Activated CD8-positive, alpha-beta T cell treated with anti-CD3 and anti-CD28 coated beads, Interleukin-2, amount 10 ng/mL, durations not matched to agents 7 days and 5 days (primary cell): ENCODE measurements around the gene MRPL22. TPM values are rescaled to one million over a fixed set of nuclear protein-coding genes. Genes with fewer than 3 reads are reported as not detected.
"Not testable (repeated sequence)": the region's sequence is repeated elsewhere in the genome, so short reads cannot be mapped to it uniquely, and the experiment has no call there.

Experiments used
- ATAC-seq: fragments of 150-1000 bp; cut with Tn5 transposase; one replicate; pipeline ENCODE4 v1.10.0; 2021; ENCODE audit warnings: moderate library complexity
- CTCF ChIA-PET: fragments of 350-600 bp; sonication (Branson Sonifier 250); formaldehyde crosslinking; loops from one replicate; lab custom pipeline; 2021; ENCODE audit warnings: antibody characterized with exemption; lab: Charles Lee
- POLR2A ChIA-PET: fragments of 350-600 bp; sonication (Branson Sonifier 250); formaldehyde crosslinking; loops from one replicate; lab custom pipeline; 2021; ENCODE audit warnings: antibody characterized with exemption; lab: Charles Lee
- DNase-seq: peaks from one replicate; pipeline ENCODE4 v3.0.0-alpha.2; 2020
- H3K27ac Mint-ChIP-seq: one replicate; pipeline ENCODE4 v1.8.0; 2021; ENCODE audit warnings: mild to moderate bottlenecking, mixed read lengths
- H3K27me3 Mint-ChIP-seq: one replicate; pipeline ENCODE4 v1.8.0; 2021; ENCODE audit warnings: low read depth, mixed read lengths
- H3K36me3 Mint-ChIP-seq: one replicate; pipeline ENCODE4 v1.8.0; 2021; ENCODE audit warnings: low read depth, mixed read lengths
- H3K4me1 Mint-ChIP-seq: one replicate; pipeline ENCODE4 v1.8.0; 2021; ENCODE audit warnings: low read depth, mixed read lengths
- H3K4me3 Mint-ChIP-seq: one replicate; pipeline ENCODE4 v1.8.0; 2021; ENCODE audit warnings: mild to moderate bottlenecking, mixed read lengths
- H3K9me3 Mint-ChIP-seq: one replicate; pipeline ENCODE4 v1.8.0; 2022; ENCODE audit warnings: mixed read lengths; ENCODE audit not compliant: insufficient read depth
- total RNA-seq, 2 experiments: library from RNA; stranded (reverse); gene quantifications; one replicate each; pipeline ENCODE4 v1.2.3, GENCODE V29; 2021

The MRPL22 gene
- total RNA-seq, 2 experiments from 2014 or later: 60.0 to 62.3 TPM

DNA sequence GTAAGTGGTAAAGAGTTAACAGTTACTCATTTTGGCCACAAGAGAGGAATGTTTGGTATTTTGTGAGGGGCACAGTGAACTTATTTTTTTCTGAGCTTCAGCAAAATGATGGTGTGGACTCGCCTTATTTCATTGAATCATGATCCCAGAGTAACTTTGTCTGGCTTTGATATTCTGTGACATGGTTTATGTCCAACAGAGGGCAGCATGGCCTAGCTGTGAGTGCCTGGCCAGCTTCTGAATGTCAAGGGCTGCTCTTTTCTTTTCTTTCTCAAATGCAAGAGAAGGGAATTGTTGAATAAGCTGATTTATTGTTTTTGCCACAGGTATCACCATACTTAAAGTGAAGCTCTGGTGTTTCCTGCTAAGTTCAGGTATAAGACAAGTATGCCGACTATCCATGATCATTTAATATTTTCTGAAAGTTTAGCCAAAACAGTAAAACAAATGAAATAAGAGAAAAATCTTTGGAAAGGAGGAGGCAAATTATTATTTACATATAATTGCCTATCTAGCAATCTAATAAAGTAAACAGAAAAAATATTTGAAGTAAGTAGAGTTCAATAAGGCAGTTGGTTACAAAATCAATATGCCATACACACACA is 31.7 kb downstream of the MRPL22 start:
- H3K4me1 Mint-ChIP-seq: no peaks in the 10 kb centered on the region
- H3K27me3 Mint-ChIP-seq: no peaks in the 10 kb centered on the region
- H3K9me3 Mint-ChIP-seq: no peaks in the 10 kb centered on the region
- H3K4me3 Mint-ChIP-seq: no peak overlapping the region
- POLR2A ChIA-PET: interaction anchor here (0.8 kb wide), 1 partner anchor 264 kb away, joined by 3 read pairs; no protein-coding TSS in a partner anchor
- no peak overlapping the region for H3K27ac Mint-ChIP-seq
- ATAC-seq: no peak
- no peak for DNase-seq
- CTCF ChIA-PET: interaction anchor here (0.7 to 2.4 kb wide), 10 partner anchors 8 to 72 kb away, joined by 3 to 9 read pairs (median 3); no protein-coding TSS in a partner anchor
- H3K36me3 Mint-ChIP-seq: peaks cover 6% of the 10 kb centered on the region

DNA sequence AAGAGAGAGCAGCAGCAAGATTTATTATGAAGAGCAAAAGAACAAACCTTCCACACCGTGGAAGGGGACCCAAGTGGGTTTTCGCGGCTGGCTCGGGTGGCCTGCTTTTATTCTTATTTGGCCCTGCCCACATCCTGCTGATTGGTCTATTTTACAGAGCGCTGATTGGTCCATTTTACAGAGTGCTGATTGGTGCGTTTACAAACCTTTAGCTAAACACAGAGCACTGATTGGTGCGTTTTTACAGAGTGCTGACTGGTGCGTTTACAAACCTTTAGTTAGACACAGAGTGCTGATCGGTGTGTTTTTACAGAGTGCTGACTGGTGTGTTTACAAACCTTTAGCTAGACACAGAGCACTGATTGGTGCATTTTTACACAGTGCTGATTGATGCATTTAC is 35.2 kb downstream of the MRPL22 start:
- ATAC-seq, H3K27me3 Mint-ChIP-seq, H3K9me3 Mint-ChIP-seq, DNase-seq, CTCF ChIA-PET, H3K27ac Mint-ChIP-seq, H3K4me3 Mint-ChIP-seq, H3K36me3 Mint-ChIP-seq, H3K4me1 Mint-ChIP-seq, POLR2A ChIA-PET: not testable (repeated sequence)

DNA sequence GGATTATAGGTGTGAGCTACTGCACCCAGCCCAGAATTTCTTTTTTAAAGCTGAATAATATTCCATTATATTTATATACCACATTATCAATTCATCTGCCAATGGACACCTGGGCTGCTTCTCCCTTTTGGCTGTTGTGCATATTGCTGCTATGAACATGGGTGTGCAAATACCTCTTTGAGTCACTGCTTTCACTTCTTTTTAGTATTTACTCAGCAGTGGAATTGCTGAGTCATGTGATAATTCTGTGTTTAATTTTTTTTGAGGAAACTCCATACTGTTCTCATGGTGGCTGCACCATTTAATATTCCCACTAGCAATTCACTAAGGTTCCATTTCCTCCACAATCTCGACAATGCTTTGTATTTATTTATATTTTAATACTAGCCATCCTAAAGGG is 36.5 kb downstream of the MRPL22 start:
- DNase-seq: no peak
- CTCF ChIA-PET: no interaction called here
- peaks cover 3% of the 10 kb centered on the region for H3K36me3 Mint-ChIP-seq

DNA sequence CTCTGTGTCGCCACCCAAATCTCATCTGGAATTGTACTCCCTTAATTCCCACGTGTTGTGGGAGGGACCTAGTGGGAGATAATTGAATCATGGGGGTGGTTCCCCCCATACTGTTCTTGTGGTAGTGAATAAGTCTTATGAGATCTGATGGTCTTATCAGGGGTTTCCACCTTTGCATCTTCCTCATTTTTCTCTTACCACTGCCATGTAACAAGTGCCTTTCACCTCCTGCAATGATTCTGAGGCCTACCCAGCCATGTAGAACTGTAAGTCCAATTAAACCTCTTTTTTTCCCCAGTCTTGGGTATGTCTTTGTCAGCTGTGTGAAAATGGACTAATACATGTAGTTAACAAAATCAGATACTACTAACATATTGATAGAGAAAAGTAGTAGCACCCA is 37.4 kb downstream of the MRPL22 start:
- H3K4me3 Mint-ChIP-seq, H3K27me3 Mint-ChIP-seq, H3K27ac Mint-ChIP-seq, POLR2A ChIA-PET, ATAC-seq, DNase-seq, CTCF ChIA-PET, H3K36me3 Mint-ChIP-seq, H3K4me1 Mint-ChIP-seq, H3K9me3 Mint-ChIP-seq: not testable (repeated sequence)

More for the DNA sequence above, 36.5 kb downstream of the MRPL22 start:
- no peak overlapping the region for H3K4me3 Mint-ChIP-seq
- no peak overlapping the region for H3K27ac Mint-ChIP-seq
- no peaks in the 10 kb centered on the region for H3K27me3 Mint-ChIP-seq
- ATAC-seq: no peak
- POLR2A ChIA-PET: no interaction called here
- H3K9me3 Mint-ChIP-seq: no peaks in the 10 kb centered on the region
- no peaks in the 10 kb centered on the region for H3K4me1 Mint-ChIP-seq

DNA sequence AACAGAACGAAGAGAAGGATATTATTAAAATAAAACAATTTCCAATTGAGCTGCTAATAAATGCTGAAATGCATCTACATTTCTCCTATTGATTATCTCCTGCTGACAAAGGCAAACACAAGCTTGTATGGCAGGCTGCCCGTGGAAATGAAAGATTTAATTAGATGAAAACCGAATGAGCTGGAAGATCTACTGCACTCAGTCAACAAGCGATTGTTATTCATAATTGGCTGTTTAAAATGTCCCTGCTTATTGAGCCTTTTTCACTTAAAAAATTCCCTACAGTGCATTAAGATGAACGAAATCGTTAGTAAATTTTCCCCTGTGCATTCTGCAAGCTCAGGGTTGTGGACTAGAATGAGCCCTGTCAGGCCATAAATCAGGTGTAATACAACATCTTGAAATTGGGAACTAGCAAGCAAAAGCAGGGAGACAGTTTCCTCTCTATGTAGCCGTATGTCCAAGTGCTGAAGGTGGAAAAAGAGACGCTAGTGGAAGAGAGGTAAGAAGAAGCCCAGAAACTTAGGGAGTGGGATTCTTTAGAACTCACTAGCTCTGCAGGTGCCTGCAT is 44.2 kb downstream of the MRPL22 start:
- H3K9me3 Mint-ChIP-seq: no peaks in the 10 kb centered on the region
- H3K27me3 Mint-ChIP-seq: peaks cover 8% of the 10 kb centered on the region
- ChIA-PET POLR2A (no interaction called here), CTCF (interaction anchor here (1.8 kb wide), 1 partner anchor 12 kb away, joined by 9 read pairs; no protein-coding TSS in a partner anchor)
- H3K4me3 Mint-ChIP-seq: no peak overlapping the region
- ATAC-seq (no peak), DNase-seq (no peak)
- H3K4me1 Mint-ChIP-seq: no peaks in the 10 kb centered on the region
- H3K36me3 Mint-ChIP-seq: no peaks in the 10 kb centered on the region
- H3K27ac Mint-ChIP-seq: no peak overlapping the region

DNA sequence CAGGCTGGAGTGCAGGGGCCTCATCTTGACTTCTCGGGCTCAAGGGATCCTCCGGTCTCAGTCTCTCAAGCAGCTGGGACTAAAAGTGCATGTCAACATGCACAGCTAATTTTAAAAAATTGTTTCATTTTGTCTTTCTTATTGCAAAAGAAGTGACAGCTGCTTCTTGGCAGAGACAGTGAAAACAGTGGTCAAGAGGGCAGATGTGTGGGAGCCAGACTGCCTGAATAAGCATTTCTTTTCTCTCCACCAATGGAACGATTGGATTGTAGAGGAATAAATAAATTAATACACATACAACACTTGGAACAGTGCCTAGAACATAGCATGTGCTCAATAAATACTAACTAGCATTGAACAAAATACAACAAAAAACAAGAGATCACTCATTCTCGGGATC is 45.3 kb downstream of the MRPL22 start:
- H3K9me3 Mint-ChIP-seq: no peaks in the 10 kb centered on the region
- POLR2A ChIA-PET: no interaction called here
- CTCF ChIA-PET: no interaction called here
- H3K27me3 Mint-ChIP-seq: peaks cover 8% of the 10 kb centered on the region
- no peak for DNase-seq
- no peak overlapping the region for H3K4me3 Mint-ChIP-seq
- no peaks in the 10 kb centered on the region for H3K4me1 Mint-ChIP-seq
- no peak for ATAC-seq
- no peaks in the 10 kb centered on the region for H3K36me3 Mint-ChIP-seq
- H3K27ac Mint-ChIP-seq: no peak overlapping the region

DNA sequence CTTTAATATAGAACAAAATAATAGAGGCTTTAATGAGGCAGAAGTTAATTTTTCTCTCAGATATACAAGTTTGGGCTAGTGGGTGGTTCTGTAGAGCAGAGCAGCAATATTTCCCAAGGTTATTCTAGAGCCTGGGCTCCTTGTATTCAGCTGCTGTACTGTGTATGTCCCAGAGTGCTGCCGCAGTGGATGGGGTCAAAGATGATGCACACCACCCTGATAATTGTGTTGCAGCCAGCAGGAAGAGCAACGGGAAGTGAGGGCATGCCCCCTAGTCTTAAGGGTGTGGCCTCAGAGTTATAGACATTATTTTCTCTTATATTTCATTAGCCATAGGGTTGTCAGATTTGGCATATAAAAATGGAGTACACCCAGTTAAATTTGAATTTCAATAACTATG is 48.8 kb downstream of the MRPL22 start:
- Mint-ChIP-seq H3K36me3 (no peaks in the 10 kb centered on the region), H3K27ac (no peak overlapping the region), H3K4me1 (no peaks in the 10 kb centered on the region), H3K9me3 (no peaks in the 10 kb centered on the region), H3K27me3 (peaks cover 6% of the 10 kb centered on the region), H3K4me3 (no peak overlapping the region)
- ATAC-seq (no peak), DNase-seq (no peak)
- CTCF ChIA-PET: no interaction called here
- POLR2A ChIA-PET: no interaction called here

DNA sequence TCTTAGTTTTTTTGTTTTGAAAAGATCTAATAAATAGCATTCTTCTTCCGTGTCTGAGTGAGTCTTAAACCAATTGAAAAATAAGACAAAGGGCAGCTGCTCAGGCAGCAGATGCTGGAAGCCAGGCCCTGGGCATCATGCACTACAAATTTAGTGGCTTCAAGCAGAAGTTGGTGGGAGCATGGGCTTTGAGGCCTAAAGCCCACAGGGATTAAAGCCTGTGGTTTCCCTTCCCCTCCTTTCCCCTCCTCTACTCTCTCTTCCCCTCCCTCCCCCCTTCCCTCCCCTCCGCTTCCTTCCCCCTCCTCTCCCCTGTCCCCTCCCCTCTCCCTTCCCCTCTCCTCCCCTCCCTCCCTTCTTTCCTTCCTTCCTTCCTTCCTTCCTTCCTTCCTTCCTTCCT is 52.6 kb downstream of the MRPL22 start:
- Mint-ChIP-seq H3K27me3 (peaks cover 2% of the 10 kb centered on the region), H3K9me3 (no peaks in the 10 kb centered on the region), H3K4me3 (no peak overlapping the region), H3K36me3 (no peaks in the 10 kb centered on the region), H3K27ac (no peak overlapping the region), H3K4me1 (no peaks in the 10 kb centered on the region)
- ChIA-PET CTCF (no interaction called here), POLR2A (no interaction called here)
- ATAC-seq: no peak
- no peak for DNase-seq

DNA sequence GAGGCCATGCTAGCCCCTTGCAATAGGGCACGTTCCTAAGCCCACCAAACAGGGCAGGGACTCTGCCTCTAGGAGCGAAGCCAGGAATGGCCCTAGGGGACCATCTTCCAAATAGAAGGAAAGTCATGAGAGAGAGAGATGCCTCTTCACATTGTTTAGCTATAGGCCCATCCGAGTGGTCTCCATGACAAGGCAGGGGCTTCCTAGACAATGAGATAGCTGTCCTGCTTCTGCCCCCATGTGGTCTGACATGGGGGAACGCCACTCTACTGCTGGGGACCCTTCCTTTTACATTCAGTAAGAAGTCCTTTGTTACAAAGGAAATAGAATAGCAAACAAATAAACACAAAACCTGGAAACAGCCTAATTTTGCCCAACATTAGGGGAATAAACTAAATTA is 54.8 kb downstream of the MRPL22 start:
- H3K27me3 Mint-ChIP-seq: peaks cover 10% of the 10 kb centered on the region
- no peaks in the 10 kb centered on the region for H3K9me3 Mint-ChIP-seq
- H3K4me3 Mint-ChIP-seq: no peak overlapping the region
- ATAC-seq (no peak), DNase-seq (no peak)
- H3K27ac Mint-ChIP-seq: no peak overlapping the region
- CTCF ChIA-PET: no interaction called here
- no peaks in the 10 kb centered on the region for H3K4me1 Mint-ChIP-seq
- H3K36me3 Mint-ChIP-seq: no peaks in the 10 kb centered on the region
- POLR2A ChIA-PET: no interaction called here

DNA sequence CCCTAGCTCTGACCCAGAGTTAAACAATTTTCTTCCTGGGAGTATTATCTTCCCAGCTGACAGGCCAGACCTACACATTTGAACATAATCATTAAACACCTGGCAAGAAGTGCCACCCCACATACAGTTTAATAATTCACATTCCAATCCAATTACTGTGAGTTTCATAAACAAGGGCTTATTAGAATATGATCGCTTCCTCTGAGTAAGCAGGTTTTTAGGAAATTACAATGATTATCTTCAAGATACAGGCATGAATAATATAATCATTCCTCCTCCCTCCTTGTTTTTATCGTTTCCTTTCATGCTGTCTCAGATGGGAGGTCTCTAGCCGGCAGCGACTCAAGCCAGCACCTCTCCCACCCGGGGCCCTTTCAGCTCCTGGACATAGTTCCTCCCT is 56.9 kb downstream of the MRPL22 start:
- ChIA-PET POLR2A (no interaction called here), CTCF (no interaction called here)
- H3K27me3 Mint-ChIP-seq: peaks cover 13% of the 10 kb centered on the region
- ATAC-seq (no peak), DNase-seq (no peak)
- no peak overlapping the region for H3K27ac Mint-ChIP-seq
- no peaks in the 10 kb centered on the region for H3K4me1 Mint-ChIP-seq
- H3K4me3 Mint-ChIP-seq: no peak overlapping the region
- no peaks in the 10 kb centered on the region for H3K36me3 Mint-ChIP-seq
- no peaks in the 10 kb centered on the region for H3K9me3 Mint-ChIP-seq

DNA sequence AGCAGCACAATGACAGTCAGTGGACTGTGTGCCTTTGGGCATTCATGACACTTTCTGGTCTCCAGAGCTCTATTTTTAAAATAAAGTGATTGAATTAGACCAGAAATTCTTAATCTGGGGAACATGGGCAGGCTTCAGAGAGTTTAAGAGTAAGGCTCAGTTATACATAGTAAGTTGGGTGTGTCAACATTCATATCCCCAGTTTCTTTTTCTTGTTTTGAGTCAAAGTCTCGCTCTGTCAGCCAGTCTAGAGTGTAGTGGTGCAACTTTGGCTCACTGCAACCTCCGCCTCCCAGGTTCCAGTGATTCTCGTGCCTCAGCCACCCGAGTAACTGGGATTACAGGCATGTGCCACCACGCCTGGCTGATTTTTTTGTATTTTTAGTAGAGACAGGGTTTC is 59.0 kb downstream of the MRPL22 start:
- H3K27ac Mint-ChIP-seq: no peak overlapping the region
- ATAC-seq (no peak), DNase-seq (no peak)
- H3K4me1 Mint-ChIP-seq: no peaks in the 10 kb centered on the region
- ChIA-PET POLR2A (no interaction called here), CTCF (no interaction called here)
- H3K36me3 Mint-ChIP-seq: no peaks in the 10 kb centered on the region
- H3K27me3 Mint-ChIP-seq: peaks cover 13% of the 10 kb centered on the region
- no peak overlapping the region for H3K4me3 Mint-ChIP-seq
- no peaks in the 10 kb centered on the region for H3K9me3 Mint-ChIP-seq

DNA sequence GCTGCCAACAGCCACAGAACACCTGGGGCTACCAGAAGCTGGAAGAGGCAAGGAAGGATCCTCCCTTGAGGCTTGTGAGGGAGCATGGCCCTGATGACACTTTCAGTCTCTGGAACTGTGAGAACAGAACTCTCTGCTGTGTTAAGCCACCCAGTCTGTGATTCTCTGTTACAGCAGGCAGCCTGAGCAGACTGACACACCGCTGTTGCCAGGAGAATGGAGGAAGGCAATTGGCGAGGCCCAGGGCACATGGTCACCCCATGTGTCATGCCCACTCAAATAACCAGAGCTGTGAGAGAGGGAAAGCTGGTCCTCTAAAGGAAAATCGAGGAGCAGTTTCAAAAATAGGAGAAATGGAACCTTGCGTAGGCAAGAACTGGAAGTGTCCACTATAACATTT is 60.6 kb downstream of the MRPL22 start:
- ATAC-seq (no peak), DNase-seq (no peak)
- Mint-ChIP-seq H3K4me1 (no peaks in the 10 kb centered on the region), H3K27ac (no peak overlapping the region), H3K4me3 (no peak overlapping the region), H3K9me3 (no peaks in the 10 kb centered on the region), H3K36me3 (no peaks in the 10 kb centered on the region), H3K27me3 (peaks cover 13% of the 10 kb centered on the region)
- ChIA-PET POLR2A (no interaction called here), CTCF (no interaction called here)
